Daoy (cell line): Measurements from ENCODE around the gene OR2T4. TPM values are rescaled to one million over a fixed set of nuclear protein-coding genes. Genes with fewer than 3 reads are reported as not detected.

ENCODE experiments used
- DNase-seq: peaks from one replicate; pipeline ENCODE4 v3.0.0-alpha.2; 2015; ENCODE audit warnings: low read depth
- total RNA-seq: library from RNA; depleted of rRNA; stranded (reverse); fragments of >200 nt; shearing (Covaris generic); gene quantifications from 2 replicates; pipeline ENCODE4 v1.2.3, GENCODE V29; 2014; rRNA removed

The OR2T4 gene, protein sequence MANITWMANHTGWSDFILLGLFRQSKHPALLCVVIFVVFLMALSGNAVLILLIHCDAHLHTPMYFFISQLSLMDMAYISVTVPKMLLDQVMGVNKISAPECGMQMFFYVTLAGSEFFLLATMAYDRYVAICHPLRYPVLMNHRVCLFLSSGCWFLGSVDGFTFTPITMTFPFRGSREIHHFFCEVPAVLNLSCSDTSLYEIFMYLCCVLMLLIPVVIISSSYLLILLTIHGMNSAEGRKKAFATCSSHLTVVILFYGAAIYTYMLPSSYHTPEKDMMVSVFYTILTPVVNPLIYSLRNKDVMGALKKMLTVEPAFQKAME
- total RNA-seq: not detected in 2 replicates

DNA sequence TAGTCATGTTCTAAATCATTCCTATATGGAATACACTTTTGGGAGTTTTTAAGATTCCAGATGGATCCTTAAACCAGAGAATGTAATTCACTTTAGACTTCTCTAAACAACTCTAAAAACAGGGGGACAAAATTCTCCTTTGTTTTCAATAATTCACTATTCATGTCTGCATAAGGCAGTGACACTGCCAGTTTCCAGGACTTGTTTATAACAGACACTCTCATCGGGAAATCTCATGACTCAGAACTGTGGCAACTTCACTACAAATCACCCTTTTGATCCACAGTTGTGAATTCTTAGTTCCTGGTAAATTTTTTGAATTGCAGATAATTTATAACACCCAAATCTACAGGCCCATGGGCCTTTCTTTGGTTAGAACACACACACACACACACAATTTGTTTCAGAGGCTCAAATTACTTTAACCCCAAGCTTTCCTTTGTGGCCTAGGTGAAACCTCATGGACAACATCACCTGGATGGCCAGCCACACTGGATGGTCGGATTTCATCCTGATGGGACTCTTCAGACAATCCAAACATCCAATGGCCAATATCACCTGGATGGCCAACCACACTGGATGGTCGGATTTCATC is at the start of gene OR2T4:
OR2T4 (plus strand) TSS at position 545 of the 595 bp plus-strand sequence; CDS start at position 545, 0 bp downstream.
- DNase-seq: no peak

DNA sequence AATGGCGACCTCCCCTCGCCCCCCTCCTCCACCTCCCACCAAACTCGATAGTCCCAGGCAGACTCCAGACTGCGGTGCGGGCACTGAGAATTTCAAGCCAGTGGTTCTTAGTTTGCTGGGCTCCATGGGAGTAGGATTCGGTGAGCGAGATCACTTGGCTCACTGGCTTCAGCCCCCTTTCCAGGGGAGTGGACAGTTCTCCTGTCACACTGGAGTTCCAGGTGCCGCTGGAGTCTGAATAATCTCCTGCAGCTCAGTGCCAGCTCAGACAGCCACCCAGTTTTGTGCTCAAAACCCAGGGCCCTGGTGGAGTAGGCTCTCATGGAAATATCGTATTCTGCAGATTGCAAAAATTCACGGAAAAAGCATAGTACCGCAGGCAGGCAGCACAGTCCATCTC is 44.7 kb upstream of the OR2T4 start:
- no peak for DNase-seq

GRCh38 chr1:248324468-248324867 is 37.0 kb upstream of the OR2T4 start, which contains the start of gene OR2M7:
Gene OR2M7 (minus strand): TSS chr1:248324568. CDS start chr1:248324568, 0 bp downstream.
- DNase-seq: no peak

DNA sequence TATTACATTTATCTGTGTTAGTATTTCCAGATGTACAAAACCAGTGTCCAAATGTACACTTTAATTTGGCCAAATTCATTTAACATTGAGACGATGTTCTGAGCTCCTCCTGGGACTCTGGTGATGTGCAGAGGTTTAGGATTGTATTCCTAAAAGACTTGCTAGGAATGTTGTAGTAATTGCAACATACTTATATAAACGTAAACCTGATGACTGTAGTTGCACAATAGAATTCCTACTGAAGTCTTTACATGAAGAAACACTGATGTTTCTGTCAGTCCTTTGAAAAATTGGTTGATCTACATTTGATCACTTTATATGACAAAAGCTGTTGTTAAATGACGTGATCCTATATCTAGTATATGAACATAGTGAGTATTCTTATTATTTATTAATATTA is 18.0 kb upstream of the OR2T4 start:
- DNase-seq: no peak

DNA sequence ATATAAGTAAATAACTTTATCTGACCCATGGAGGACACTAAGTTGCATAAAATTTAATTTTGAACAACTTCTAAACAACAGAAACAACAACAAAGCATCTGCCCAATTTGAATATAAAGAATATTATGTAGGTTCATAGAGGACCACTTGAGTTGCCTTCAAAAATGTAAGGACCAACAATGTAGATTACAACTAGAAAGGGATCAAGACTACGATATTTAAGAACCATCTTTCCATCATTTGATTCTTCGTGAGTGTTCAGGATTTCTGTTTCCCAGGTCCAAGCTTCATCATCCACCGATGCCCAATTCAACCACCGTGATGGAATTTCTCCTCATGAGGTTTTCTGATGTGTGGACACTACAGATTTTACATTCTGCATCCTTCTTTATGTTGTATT is 13.0 kb upstream of the OR2T4 start, which contains the start of gene OR14C36:
OR14C36 (plus strand) TSS at position 301 of the 400 bp plus-strand sequence; CDS start at position 301, 0 bp downstream.
- no peak for DNase-seq

- DNase-seq: no peak
Observed at GRCh38 chr1:248359415-248359814, 2.0 kb upstream of the OR2T4 start.

DNA sequence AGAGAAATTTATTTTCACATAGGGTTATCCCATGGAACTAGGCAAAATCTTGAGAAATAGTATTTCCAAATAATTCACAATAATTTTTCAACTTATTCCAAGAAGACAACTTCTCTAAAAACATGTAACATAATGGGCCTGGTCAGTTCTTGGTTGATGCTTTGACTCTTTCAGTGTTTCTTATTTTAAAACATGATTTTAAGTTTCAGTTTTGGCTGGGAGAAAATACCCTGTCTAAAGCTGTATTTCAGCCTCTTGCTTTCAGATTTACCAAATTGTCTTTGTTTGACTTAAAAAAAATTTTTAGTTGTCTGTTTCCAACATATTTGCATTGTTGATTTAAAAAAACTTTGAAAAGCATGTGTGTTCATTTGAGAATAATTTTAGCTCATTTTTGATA is 5.1 kb downstream of the OR2T4 start:
- DNase-seq: no peak

DNA sequence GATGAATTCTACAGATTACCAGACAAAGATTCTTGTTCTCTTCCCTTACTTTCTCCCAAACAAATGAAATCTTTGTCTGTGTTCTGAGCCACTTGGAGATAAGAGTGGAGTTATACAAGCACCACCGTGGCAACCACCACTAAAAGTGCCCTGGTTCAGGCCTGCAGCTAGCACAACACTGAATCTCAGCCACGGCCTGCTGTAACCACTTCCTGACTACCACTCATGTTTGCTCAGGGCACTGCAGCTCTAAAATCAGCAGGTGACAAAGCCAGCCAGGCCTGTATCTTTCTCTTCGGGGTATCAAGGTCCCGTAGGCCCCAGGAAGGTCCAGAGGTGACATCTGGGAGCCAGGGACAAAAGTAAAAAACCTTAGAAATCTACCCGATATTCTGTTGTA is 10.9 kb downstream of the OR2T4 start:
- no peak for DNase-seq

- peak; percentile 12 for DNase-seq
Observed at GRCh38 chr1:248373761-248374160, 12.3 kb downstream of the OR2T4 start.

DNA sequence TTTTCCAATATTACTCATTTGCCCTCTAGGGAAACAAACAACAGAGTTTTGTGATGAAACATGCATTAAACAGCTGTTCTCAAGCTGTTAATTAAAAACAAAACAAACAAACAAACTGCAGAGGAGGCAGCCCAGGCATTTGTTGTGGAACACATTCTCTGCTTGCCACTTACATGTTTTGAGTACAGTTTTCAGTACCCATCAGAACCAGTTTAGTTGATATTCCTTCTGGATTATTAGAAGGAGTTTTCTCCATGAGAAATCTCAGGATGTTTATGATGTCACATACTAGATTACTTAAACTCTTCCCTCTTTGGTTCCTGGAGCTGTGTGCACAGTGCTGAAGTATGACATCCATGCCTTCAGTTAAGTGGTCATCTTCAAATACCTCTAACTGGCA is 14.0 kb downstream of the OR2T4 start, which contains the start of gene OR2T6:
OR2T6 (plus strand) TSS at position 301 of the 400 bp plus-strand sequence. CDS start 11,863 bp downstream, outside the sequence.
- no peak for DNase-seq

DNA sequence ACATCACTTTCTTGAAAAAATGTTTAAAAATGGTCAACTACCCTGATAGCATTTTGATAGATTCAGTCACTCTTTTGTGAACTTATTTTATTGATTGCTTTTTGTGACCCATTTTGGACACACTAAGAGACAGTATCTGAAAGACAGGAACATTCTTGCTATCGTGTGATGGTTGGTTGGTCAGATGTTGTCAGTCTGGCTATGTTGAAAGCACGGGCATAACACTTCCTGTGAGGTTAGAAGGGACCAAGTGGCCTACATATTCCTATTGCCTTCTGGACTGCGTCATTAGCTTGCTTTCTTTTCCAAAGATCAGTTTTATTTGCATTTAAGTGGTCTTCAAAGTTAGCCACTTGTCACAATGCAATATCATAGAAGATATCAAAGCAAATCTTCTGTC is 15.5 kb downstream of the OR2T4 start:
- DNase-seq: no peak

GRCh38 chr1:248380854-248381253 is 19.4 kb downstream of the OR2T4 start:
- DNase-seq: no peak

GRCh38 chr1:248388426-248388825 is 27.0 kb downstream of the OR2T4 start:
- no peak for DNase-seq

- no peak for DNase-seq
Observed at GRCh38 chr1:248393050-248393449, 31.6 kb downstream of the OR2T4 start.

GRCh38 chr1:248402748-248403147 is 41.3 kb downstream of the OR2T4 start, which contains the start of gene OR2T1:
Gene OR2T1 (plus strand): TSS chr1:248403048. CDS start chr1:248406148, 3,100 bp downstream.
- no peak for DNase-seq

GRCh38 chr1:248404024-248404423 is 42.6 kb downstream of the OR2T4 start:
- DNase-seq: peak; percentile 4

DNA sequence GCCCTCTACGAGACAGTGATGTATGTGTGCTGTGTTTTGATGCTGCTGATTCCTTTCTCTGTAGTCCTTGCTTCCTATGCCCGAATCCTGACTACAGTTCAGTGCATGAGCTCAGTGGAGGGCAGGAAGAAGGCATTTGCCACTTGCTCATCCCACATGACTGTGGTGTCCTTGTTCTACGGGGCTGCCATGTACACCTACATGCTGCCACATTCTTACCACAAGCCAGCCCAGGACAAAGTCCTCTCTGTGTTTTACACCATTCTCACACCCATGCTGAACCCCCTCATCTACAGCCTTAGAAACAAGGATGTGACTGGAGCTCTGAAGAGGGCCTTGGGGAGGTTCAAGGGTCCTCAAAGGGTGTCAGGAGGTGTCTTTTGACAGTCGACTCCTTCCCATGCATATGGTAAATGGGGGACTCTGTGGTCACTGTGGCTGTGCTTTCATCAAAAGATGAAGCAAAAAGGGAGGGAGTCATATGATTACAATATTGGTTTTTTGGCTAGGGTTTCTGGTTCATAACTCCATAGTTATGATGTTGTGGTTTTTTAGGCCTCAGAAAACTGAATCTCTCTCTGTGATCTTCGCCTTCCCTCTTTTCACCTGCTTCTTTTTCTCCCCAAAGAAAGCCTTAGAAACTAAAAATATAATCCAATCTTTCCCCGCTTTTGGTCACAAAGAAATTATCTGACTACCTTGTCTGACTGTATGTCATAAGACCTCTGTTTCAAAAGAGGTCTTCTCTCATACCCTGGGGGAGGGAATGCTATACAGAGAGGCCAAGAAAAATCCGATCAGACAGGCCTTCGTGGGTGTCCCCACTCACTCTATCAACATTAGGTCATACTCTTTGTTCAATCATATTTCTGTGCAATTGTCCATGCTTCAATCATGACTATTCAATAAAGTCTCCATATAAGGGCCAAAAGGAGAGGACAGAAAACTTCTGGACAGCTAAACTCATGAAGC is 45.5 kb downstream of the OR2T4 start:
- DNase-seq: no peak
